ENCODE data around the gene ASIC4. TPM values are rescaled to one million over a fixed set of nuclear protein-coding genes. Genes with fewer than 3 reads are reported as not detected.

Gene ASIC4
- polyA plus RNA-seq, 2 of the 4 experiments (the other 2 are of a cell fraction): 0.04 TPM; not detected in 1

DNA sequence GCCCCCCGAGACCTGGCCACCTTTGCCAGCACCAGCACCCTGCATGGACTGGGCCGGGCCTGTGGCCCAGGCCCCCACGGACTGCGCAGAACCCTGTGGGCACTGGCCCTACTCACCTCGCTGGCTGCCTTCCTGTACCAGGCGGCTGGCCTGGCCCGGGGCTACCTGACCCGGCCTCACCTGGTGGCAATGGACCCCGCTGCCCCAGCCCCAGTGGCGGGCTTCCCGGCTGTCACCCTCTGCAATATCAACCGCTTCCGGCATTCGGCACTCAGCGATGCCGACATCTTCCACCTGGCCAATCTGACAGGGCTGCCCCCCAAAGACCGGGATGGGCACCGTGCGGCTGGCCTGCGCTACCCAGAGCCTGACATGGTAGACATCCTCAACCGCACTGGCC, 554 bp downstream of the ASIC4 start:
- no peak for ATAC-seq
- H3K4me2 ChIP-seq: no peak overlapping the region
- no peak overlapping the region for H3K4me3 ChIP-seq
- ChIA-PET CTCF (interaction anchor here (2.1 to 79.1 kb wide), 3 partner anchors 15 to 45 kb away, joined by 9 to 3291 read pairs (median 109); partner anchors contain the start of genes ASIC4, GMPPA and SPEG), POLR2A (no interaction called here)
- H3K4me1 ChIP-seq: peaks cover 4% of the 10 kb centered on the region; the same call in 1 of the 3 replicates
- no peak for FAIRE-seq
- no peak overlapping the region for H3K27ac ChIP-seq
- no peak for DNase-seq (ENCODE audit: low read depth in 1 of 2, low spot score in 1 of 2)
- WGBS (ENCODE audit: missing lambda C conversion rate): 72% methylated on average over 17 of the region's 21 CpGs
- no peaks in the 10 kb centered on the region for H3K9me3 ChIP-seq
- TF ChIP-seq MAFK (IDR thresholded peaks at IDR 0.05; ENCODE audit: partially characterized antibody) (no peak), CHD2 (IDR thresholded peaks at IDR 0.05; ENCODE audit: low read length, partially characterized antibody) (no peak), PHF8 (IDR thresholded peaks at IDR 0.05; ENCODE audit: borderline replicate concordance, low read depth) (no peak), HDAC2 (IDR thresholded peaks at IDR 0.05) (no peak), SMC3 (IDR thresholded peaks at IDR 0.05) (no peak), SREBF2 (IDR thresholded peaks at IDR 0.05) (no peak), CBX8 (IDR thresholded peaks at IDR 0.05) (no peak), NPAS2 (CRISPR knock-in tag; IDR thresholded peaks at IDR 0.05; ENCODE audit: borderline replicate concordance) (no peak), POLR2AphosphoS2 (conservative IDR thresholded peaks at IDR 0.05; ENCODE audit: low read length) (no peak), RAD21 (conservative IDR thresholded peaks at IDR 0.05 in 1 of 2, IDR thresholded peaks at IDR 0.05 in 1 of 2) (no peak), TFCP2L1 (CRISPR knock-in tag; IDR thresholded peaks at IDR 0.05) (no peak)
- TF ChIP-seq, protein P1, sequence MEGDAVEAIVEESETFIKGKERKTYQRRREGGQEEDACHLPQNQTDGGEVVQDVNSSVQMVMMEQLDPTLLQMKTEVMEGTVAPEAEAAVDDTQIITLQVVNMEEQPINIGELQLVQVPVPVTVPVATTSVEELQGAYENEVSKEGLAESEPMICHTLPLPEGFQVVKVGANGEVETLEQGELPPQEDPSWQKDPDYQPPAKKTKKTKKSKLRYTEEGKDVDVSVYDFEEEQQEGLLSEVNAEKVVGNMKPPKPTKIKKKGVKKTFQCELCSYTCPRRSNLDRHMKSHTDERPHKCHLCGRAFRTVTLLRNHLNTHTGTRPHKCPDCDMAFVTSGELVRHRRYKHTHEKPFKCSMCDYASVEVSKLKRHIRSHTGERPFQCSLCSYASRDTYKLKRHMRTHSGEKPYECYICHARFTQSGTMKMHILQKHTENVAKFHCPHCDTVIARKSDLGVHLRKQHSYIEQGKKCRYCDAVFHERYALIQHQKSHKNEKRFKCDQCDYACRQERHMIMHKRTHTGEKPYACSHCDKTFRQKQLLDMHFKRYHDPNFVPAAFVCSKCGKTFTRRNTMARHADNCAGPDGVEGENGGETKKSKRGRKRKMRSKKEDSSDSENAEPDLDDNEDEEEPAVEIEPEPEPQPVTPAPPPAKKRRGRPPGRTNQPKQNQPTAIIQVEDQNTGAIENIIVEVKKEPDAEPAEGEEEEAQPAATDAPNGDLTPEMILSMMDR (IDR thresholded peaks at IDR 0.05): no peak
- TF ChIP-seq, protein P2, sequence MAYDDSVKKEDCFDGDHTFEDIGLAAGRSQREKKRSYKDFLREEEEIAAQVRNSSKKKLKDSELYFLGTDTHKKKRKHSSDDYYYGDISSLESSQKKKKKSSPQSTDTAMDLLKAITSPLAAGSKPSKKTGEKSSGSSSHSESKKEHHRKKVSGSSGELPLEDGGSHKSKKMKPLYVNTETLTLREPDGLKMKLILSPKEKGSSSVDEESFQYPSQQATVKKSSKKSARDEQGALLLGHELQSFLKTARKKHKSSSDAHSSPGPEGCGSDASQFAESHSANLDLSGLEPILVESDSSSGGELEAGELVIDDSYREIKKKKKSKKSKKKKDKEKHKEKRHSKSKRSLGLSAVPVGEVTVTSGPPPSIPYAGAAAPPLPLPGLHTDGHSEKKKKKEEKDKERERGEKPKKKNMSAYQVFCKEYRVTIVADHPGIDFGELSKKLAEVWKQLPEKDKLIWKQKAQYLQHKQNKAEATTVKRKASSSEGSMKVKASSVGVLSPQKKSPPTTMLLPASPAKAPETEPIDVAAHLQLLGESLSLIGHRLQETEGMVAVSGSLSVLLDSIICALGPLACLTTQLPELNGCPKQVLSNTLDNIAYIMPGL (CRISPR knock-in tag; IDR thresholded peaks at IDR 0.05; ENCODE audit: borderline replicate concordance): no peak
- TF ChIP-seq, protein P3, sequence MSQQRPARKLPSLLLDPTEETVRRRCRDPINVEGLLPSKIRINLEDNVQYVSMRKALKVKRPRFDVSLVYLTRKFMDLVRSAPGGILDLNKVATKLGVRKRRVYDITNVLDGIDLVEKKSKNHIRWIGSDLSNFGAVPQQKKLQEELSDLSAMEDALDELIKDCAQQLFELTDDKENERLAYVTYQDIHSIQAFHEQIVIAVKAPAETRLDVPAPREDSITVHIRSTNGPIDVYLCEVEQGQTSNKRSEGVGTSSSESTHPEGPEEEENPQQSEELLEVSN (IDR thresholded peaks at IDR 0.05; ENCODE audit: borderline replicate concordance, low read depth): no peak
- TF ChIP-seq, protein P4, sequence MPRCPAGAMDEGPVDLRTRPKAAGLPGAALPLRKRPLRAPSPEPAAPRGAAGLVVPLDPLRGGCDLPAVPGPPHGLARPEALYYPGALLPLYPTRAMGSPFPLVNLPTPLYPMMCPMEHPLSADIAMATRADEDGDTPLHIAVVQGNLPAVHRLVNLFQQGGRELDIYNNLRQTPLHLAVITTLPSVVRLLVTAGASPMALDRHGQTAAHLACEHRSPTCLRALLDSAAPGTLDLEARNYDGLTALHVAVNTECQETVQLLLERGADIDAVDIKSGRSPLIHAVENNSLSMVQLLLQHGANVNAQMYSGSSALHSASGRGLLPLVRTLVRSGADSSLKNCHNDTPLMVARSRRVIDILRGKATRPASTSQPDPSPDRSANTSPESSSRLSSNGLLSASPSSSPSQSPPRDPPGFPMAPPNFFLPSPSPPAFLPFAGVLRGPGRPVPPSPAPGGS (IDR thresholded peaks at IDR 0.05): no peak
- TF ChIP-seq, protein P5, sequence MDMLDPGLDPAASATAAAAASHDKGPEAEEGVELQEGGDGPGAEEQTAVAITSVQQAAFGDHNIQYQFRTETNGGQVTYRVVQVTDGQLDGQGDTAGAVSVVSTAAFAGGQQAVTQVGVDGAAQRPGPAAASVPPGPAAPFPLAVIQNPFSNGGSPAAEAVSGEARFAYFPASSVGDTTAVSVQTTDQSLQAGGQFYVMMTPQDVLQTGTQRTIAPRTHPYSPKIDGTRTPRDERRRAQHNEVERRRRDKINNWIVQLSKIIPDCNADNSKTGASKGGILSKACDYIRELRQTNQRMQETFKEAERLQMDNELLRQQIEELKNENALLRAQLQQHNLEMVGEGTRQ (IDR thresholded peaks at IDR 0.05): no peak

DNA sequence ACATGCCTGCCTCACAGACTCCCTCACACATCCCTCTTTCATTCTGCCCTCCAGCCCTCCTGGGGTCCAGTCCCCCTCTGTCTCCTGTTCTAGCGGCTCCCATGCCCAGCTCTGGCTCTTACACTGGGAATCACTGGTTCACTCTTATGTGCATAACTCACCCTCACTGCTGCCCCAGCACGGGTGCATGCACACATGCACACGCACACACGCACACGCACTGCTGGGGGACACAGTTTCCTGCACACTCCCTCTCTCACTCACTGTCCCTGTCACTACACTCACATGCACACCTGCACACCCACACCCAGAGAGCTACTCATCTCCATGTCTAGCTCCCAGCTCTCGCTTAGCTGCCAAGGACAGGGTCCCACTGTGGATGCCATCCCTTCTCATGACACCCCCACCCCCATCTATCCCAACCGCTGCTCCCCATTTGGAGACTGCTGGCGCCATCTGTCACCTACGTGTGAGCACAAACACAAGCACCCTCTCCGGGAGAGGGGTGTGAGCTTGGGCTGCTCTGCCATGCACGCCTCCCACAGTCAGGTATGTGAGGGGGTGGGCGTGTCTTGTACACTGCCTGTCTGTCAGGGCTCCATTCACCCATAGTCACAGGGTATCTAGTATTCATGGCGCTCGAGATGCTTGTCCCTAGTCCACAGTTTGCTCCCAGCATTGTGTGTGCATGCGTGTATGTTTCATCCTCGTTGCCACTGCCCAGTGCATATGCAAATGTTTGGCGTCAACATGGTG, 1.8 kb downstream of the ASIC4 start:
- Histone ChIP-seq H3K4me2 (no peak overlapping the region), H3K27ac (no peak overlapping the region), H3K9me3 (no peaks in the 10 kb centered on the region), H3K4me3 (no peak overlapping the region), H3K4me1 (peaks cover 4% of the 10 kb centered on the region; the same call in 1 of the 3 replicates)
- TF ChIP-seq BHLHE40 (IDR thresholded peaks at IDR 0.05; ENCODE audit: low read depth, low read length) (no peak), MAFK (IDR thresholded peaks at IDR 0.05; ENCODE audit: partially characterized antibody) (no peak), ZNF302 (CRISPR knock-in tag; IDR thresholded peaks at IDR 0.05) (no peak), HOXA7 (CRISPR knock-in tag; IDR thresholded peaks at IDR 0.05) (no peak), HEYL (CRISPR knock-in tag; IDR thresholded peaks at IDR 0.05) (no peak), PHF8 (IDR thresholded peaks at IDR 0.05; ENCODE audit: borderline replicate concordance, low read depth) (no peak)
- TF ChIP-seq, protein P5 (IDR thresholded peaks at IDR 0.05): no peak
- ATAC-seq (no peak), FAIRE-seq (no peak), DNase-seq (ENCODE audit: low read depth in 1 of 2, low spot score in 1 of 2) (no peak)
- ChIA-PET CTCF (interaction anchor here (1.1 to 79.1 kb wide), 4 partner anchors 13 to 113 kb away, joined by 4 to 3291 read pairs (median 59); partner anchors contain the start of genes ASIC4, GMPPA and SPEG), POLR2A (no interaction called here)
- WGBS (ENCODE audit: missing lambda C conversion rate): 39% methylated on average over 17 of the region's 17 CpGs
